Osteocyte (in vitro differentiated cells): ENCODE data around the gene TNRC6B. TPM values are rescaled to one million over a fixed set of nuclear protein-coding genes. Genes with fewer than 3 reads are reported as not detected.

Experiments
- DNase-seq: peaks from one replicate; pipeline ENCODE4 v3.0.0; 2021; ENCODE audit warnings: mixed read lengths; ENCODE audit not compliant: unreplicated experiment; ENCODE audit errors: extremely low spot score
- H3K27ac Mint-ChIP-seq: one replicate; pipeline ENCODE4 v1.8.0; 2021; ENCODE audit warnings: mild to moderate bottlenecking, mixed read lengths; ENCODE audit not compliant: unreplicated experiment
- H3K27me3 Mint-ChIP-seq: one replicate; pipeline ENCODE4 v1.8.0; 2021; ENCODE audit warnings: mixed read lengths; ENCODE audit not compliant: unreplicated experiment
- H3K36me3 Mint-ChIP-seq: one replicate; pipeline ENCODE4 v1.8.0; 2021; ENCODE audit warnings: mixed read lengths; ENCODE audit not compliant: unreplicated experiment
- H3K4me1 Mint-ChIP-seq: one replicate; pipeline ENCODE4 v1.8.0; 2021; ENCODE audit warnings: mixed read lengths; ENCODE audit not compliant: unreplicated experiment
- H3K4me3 Mint-ChIP-seq: one replicate; pipeline ENCODE4 v1.8.0; 2021; ENCODE audit warnings: mild to moderate bottlenecking, moderate library complexity, mixed read lengths; ENCODE audit not compliant: unreplicated experiment
- H3K9me3 Mint-ChIP-seq: one replicate; pipeline ENCODE4 v1.8.0; 2021; ENCODE audit warnings: mixed read lengths; ENCODE audit not compliant: unreplicated experiment
- CTCF ChIP-seq: fragments of 200-600 bp; sonication (generic); IDR thresholded peaks from 2 replicates; pipeline ENCODE4 v1.5.0; 2021; ENCODE audit warnings: antibody characterized with exemption, mild to moderate bottlenecking, moderate library complexity
- total RNA-seq: library from RNA; stranded (reverse); gene quantifications from 2 replicates; pipeline ENCODE4 v1.2.1, GENCODE V29; 2021

Gene TNRC6B
- total RNA-seq, 1 donor from 2014 or later = 47.4 TPM

DNA sequence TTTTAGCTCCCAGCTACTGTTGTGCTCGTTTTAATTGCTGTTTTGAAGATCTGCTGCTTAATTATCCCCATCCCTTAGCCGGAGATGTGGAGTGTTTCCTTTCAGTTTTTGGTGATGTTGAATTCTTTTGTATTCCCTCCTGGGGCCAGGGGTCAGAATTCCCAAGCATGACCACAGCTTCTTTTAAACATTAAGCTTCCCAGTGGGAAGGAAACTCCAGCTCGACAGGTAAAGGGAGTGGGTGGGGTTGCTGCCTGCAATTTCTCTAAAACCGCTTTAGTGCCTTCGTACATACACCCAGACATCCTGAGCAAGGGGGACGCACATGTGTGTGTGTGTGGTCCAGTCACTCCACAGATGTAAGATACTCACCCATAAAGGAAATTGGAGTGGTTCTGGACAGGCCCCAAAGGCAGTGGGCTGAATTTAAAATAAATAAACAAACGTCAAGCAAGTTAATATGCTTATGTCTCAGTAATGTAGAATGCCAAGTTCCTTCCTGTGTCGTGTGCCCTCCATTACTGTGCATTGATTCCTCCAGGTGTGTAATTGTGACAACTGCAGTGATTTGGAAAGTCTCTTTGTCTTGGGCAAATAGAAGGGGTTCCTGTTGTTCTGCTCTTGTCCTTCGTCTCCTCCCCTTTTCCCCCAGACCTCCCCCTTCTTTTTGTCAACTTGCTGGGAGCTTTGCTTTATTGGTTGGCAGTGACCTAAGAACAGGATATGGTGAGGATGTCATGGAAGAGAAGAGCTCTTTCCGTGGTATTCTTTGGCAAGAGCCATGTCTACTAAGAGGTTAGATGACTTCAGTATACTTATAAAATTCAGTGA, 149.4 kb downstream of the TNRC6B start:
- Mint-ChIP-seq H3K27ac (no peak overlapping the region), H3K4me3 (no peak overlapping the region), H3K27me3 (no peaks in the 10 kb centered on the region), H3K36me3 (peaks cover 39% of the 10 kb centered on the region), H3K4me1 (peaks cover 4% of the 10 kb centered on the region), H3K9me3 (no peaks in the 10 kb centered on the region)
- no peak for TF ChIP-seq CTCF
- no peak for DNase-seq

DNA sequence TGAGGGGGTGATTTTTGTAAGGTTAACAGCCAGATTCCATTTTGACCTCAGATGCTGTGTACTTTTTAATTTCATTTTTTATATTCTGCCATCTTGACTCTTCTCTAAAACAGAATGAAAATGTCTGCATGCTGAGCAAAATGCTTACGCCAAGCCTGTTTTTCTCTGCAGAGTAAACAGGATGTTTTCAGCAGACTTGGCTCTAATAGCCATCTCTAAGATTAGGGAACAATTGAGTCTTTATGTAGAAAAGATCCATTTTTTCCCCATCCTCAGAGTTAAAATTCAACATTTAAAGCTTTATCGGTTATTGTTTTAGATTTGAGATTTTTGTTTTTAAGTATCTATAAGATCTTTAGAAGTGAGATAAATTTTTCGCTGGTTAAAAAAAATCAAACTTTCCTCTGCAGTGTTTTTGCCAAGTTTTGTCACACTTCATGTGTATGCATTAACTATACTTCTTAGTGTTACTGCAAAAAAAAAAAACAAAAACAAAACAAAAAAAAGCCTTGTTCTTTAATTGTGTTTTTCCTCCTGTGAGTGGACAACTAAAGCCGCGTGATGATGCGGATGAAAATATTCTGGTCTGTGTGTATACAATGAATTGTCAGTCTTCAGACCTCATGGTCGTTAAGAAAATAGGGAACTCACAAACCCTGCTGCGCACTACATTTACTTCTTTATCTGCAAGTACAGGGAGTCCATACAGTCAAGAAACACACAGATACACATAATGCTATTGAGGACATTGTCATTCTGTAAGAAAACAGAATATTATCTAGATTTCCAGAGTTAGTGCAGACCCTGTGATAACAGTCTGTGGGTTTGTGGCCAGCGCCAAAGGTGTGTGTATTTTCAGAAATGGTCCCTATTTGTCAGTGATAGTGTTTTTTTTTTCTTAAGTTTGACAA, 151.1 kb downstream of the TNRC6B start:
- H3K27ac Mint-ChIP-seq = no peak overlapping the region
- H3K4me1 Mint-ChIP-seq = peaks cover 5% of the 10 kb centered on the region

GRCh38 chr22:40329466-40329865, 151.7 kb downstream of the TNRC6B start:
- no peaks in the 10 kb centered on the region for H3K9me3 Mint-ChIP-seq
- DNase-seq = no peak
- H3K4me1 Mint-ChIP-seq = peaks cover 5% of the 10 kb centered on the region
- H3K27me3 Mint-ChIP-seq = no peaks in the 10 kb centered on the region
- TF ChIP-seq CTCF = no peak
- H3K36me3 Mint-ChIP-seq = peaks cover 31% of the 10 kb centered on the region
- no peak overlapping the region for H3K4me3 Mint-ChIP-seq
- no peak overlapping the region for H3K27ac Mint-ChIP-seq

More for the DNA sequence above, 151.1 kb downstream of the TNRC6B start:
- no peak overlapping the region for H3K4me3 Mint-ChIP-seq
- no peaks in the 10 kb centered on the region for H3K27me3 Mint-ChIP-seq
- H3K9me3 Mint-ChIP-seq = no peaks in the 10 kb centered on the region
- peaks cover 33% of the 10 kb centered on the region for H3K36me3 Mint-ChIP-seq
- DNase-seq = no peak
- TF ChIP-seq CTCF = no peak

DNA sequence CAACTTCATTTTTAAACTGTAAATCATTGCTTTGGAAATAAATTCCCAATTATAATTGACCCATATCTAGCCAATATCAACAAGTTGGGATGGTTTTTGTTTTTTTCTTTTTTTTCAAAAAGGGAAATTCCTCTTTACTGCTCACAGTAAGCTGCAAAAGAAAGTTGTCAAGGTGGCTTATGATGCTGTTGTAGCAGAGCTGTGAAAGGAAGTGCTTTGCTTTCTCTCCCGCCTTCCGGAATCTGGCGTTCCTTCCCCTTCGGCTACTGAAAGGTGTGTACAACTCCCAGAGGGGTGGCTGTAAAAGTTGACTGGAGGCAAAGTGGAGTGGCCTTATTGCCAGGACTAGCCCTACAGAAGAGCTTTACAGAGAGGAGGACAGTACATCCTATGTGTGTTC, 152.4 kb downstream of the TNRC6B start:
- H3K27ac Mint-ChIP-seq = no peak overlapping the region
- H3K36me3 Mint-ChIP-seq = peaks cover 29% of the 10 kb centered on the region
- H3K27me3 Mint-ChIP-seq = no peaks in the 10 kb centered on the region
- no peak for TF ChIP-seq CTCF
- no peak overlapping the region for H3K4me3 Mint-ChIP-seq
- H3K4me1 Mint-ChIP-seq = peaks cover 5% of the 10 kb centered on the region
- no peak for DNase-seq
- no peaks in the 10 kb centered on the region for H3K9me3 Mint-ChIP-seq

GRCh38 chr22:40330615-40331014, 152.9 kb downstream of the TNRC6B start:
- H3K27me3 Mint-ChIP-seq = no peaks in the 10 kb centered on the region
- TF ChIP-seq CTCF = no peak
- no peak overlapping the region for H3K27ac Mint-ChIP-seq
- H3K4me1 Mint-ChIP-seq = peaks cover 5% of the 10 kb centered on the region
- no peak overlapping the region for H3K4me3 Mint-ChIP-seq
- H3K36me3 Mint-ChIP-seq = peaks cover 29% of the 10 kb centered on the region
- H3K9me3 Mint-ChIP-seq = no peaks in the 10 kb centered on the region
- no peak for DNase-seq
